ENCODE data around the gene ST3GAL6. TPM values are rescaled to one million over a fixed set of nuclear protein-coding genes. Genes with fewer than 3 reads are reported as not detected.

ST3GAL6 gene
- polyA plus RNA-seq, 1 donor from 2014 or later = 3.7 TPM

DNA sequence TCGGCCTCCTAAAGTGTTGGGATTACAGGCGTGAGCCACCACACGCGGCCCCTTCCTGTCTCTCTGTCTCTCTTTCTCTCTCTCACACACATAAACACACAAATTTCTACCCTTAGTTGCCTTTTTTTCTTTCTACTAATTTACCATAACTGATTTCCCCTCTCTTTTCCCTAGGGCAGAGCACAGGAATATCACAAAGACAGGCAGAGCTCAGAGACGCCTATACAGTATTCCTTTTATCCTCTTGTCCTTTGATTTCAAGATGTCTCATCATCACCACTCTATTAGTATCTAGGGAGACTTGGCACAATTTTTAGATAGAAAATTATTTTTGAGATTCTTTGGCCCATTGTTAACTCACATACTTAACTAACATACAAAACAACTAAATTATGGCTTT, 25.8 kb upstream of the ST3GAL6 start:
- no peaks in the 10 kb centered on the region for H3K9me3 ChIP-seq (ENCODE audit: low read length)
- no peaks in the 10 kb centered on the region for H3K79me2 ChIP-seq (replicated peaks; ENCODE audit: insufficient read depth, low read length)
- H3K4me3 ChIP-seq (ENCODE audit: low read length) = no peak overlapping the region
- H3K9ac ChIP-seq (ENCODE audit: low read length) = no peak overlapping the region
- no peak overlapping the region for H3K4me2 ChIP-seq (ENCODE audit: low read length)
- no peaks in the 10 kb centered on the region for H3K9me2 ChIP-seq (ENCODE audit: insufficient read depth, low read length)
- peaks cover 23% of the 10 kb centered on the region for H3K27me3 ChIP-seq (ENCODE audit: insufficient read depth, low read depth, low read length)
- H2AFZ ChIP-seq (ENCODE audit: low read depth, low read length) = no peak overlapping the region
- no peaks in the 10 kb centered on the region for H4K20me1 ChIP-seq (ENCODE audit: insufficient read depth)
- no peak for TF ChIP-seq TAF1 (IDR thresholded peaks at IDR 0.05; ENCODE audit: low read depth)
- no peak for TF ChIP-seq EZH2 (IDR thresholded peaks at IDR 0.05; ENCODE audit: borderline replicate concordance, insufficient read depth, low read length, poor library complexity, severe bottlenecking)
- TF ChIP-seq RAD21 (conservative IDR thresholded peaks at IDR 0.05) = no peak
- TF ChIP-seq EP300 (conservative IDR thresholded peaks at IDR 0.05; ENCODE audit: poor library complexity, severe bottlenecking) = no peak
- TF ChIP-seq, protein P1, sequence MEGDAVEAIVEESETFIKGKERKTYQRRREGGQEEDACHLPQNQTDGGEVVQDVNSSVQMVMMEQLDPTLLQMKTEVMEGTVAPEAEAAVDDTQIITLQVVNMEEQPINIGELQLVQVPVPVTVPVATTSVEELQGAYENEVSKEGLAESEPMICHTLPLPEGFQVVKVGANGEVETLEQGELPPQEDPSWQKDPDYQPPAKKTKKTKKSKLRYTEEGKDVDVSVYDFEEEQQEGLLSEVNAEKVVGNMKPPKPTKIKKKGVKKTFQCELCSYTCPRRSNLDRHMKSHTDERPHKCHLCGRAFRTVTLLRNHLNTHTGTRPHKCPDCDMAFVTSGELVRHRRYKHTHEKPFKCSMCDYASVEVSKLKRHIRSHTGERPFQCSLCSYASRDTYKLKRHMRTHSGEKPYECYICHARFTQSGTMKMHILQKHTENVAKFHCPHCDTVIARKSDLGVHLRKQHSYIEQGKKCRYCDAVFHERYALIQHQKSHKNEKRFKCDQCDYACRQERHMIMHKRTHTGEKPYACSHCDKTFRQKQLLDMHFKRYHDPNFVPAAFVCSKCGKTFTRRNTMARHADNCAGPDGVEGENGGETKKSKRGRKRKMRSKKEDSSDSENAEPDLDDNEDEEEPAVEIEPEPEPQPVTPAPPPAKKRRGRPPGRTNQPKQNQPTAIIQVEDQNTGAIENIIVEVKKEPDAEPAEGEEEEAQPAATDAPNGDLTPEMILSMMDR (IDR thresholded peaks at IDR 0.05; ENCODE audit: poor library complexity, severe bottlenecking) = no peak
- TF ChIP-seq, protein P2, sequence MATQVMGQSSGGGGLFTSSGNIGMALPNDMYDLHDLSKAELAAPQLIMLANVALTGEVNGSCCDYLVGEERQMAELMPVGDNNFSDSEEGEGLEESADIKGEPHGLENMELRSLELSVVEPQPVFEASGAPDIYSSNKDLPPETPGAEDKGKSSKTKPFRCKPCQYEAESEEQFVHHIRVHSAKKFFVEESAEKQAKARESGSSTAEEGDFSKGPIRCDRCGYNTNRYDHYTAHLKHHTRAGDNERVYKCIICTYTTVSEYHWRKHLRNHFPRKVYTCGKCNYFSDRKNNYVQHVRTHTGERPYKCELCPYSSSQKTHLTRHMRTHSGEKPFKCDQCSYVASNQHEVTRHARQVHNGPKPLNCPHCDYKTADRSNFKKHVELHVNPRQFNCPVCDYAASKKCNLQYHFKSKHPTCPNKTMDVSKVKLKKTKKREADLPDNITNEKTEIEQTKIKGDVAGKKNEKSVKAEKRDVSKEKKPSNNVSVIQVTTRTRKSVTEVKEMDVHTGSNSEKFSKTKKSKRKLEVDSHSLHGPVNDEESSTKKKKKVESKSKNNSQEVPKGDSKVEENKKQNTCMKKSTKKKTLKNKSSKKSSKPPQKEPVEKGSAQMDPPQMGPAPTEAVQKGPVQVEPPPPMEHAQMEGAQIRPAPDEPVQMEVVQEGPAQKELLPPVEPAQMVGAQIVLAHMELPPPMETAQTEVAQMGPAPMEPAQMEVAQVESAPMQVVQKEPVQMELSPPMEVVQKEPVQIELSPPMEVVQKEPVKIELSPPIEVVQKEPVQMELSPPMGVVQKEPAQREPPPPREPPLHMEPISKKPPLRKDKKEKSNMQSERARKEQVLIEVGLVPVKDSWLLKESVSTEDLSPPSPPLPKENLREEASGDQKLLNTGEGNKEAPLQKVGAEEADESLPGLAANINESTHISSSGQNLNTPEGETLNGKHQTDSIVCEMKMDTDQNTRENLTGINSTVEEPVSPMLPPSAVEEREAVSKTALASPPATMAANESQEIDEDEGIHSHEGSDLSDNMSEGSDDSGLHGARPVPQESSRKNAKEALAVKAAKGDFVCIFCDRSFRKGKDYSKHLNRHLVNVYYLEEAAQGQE (IDR thresholded peaks at IDR 0.05; ENCODE audit: borderline replicate concordance) = no peak
- TF ChIP-seq SMC3 (conservative IDR thresholded peaks at IDR 0.05; ENCODE audit: poor library complexity) = no peak
- no peak for TF ChIP-seq MXI1 (conservative IDR thresholded peaks at IDR 0.05; ENCODE audit: poor library complexity, severe bottlenecking)
- no peaks in the 10 kb centered on the region for H3K36me3 ChIP-seq (ENCODE audit: insufficient read depth, low read length)
- no peaks in the 10 kb centered on the region for H3F3A ChIP-seq (ENCODE audit: insufficient read depth, low read length, poor library complexity, severe bottlenecking)
- no peak overlapping the region for H3K27ac ChIP-seq (ENCODE audit: low read length)

DNA sequence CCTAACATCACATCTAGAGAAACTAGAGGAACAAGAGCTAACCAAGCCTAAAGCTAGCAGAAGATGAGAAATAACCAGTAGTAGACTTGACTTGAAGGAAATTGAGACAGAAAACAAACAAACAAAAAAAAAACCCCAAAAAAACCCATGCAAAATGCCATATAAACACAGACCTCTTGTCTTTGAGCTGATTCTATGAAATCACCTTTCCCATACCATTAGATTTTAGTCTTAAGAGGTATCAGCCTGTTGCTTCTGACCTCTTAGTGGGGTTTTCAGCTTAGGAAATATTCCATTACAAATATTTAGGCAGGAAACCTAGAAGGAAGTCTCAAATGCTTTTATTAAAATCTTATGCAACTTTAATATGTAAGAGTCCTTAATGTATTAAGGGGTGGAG, 23.9 kb upstream of the ST3GAL6 start:
- no peak overlapping the region for H2AFZ ChIP-seq (ENCODE audit: low read depth, low read length)
- no peaks in the 10 kb centered on the region for H3K79me2 ChIP-seq (replicated peaks; ENCODE audit: insufficient read depth, low read length)
- no peak overlapping the region for H3K4me2 ChIP-seq (ENCODE audit: low read length)
- TF ChIP-seq MXI1 (conservative IDR thresholded peaks at IDR 0.05; ENCODE audit: poor library complexity, severe bottlenecking) (no peak), EZH2 (IDR thresholded peaks at IDR 0.05; ENCODE audit: borderline replicate concordance, insufficient read depth, low read length, poor library complexity, severe bottlenecking) (no peak), POLR2AphosphoS5 (IDR thresholded peaks at IDR 0.05) (no peak), TAF1 (IDR thresholded peaks at IDR 0.05; ENCODE audit: low read depth) (no peak), SMC3 (conservative IDR thresholded peaks at IDR 0.05; ENCODE audit: poor library complexity) (no peak), RAD21 (conservative IDR thresholded peaks at IDR 0.05) (no peak), EP300 (conservative IDR thresholded peaks at IDR 0.05; ENCODE audit: poor library complexity, severe bottlenecking) (no peak)
- TF ChIP-seq, protein P1 (IDR thresholded peaks at IDR 0.05; ENCODE audit: poor library complexity, severe bottlenecking) = no peak
- TF ChIP-seq, protein P2 (IDR thresholded peaks at IDR 0.05; ENCODE audit: borderline replicate concordance) = no peak
- no peak overlapping the region for H3K27ac ChIP-seq (ENCODE audit: low read length)
- no peak overlapping the region for H3K4me3 ChIP-seq (ENCODE audit: low read length)
- H3K9ac ChIP-seq (ENCODE audit: low read length) = no peak overlapping the region
- H3K36me3 ChIP-seq (ENCODE audit: insufficient read depth, low read length) = no peaks in the 10 kb centered on the region
- H4K20me1 ChIP-seq (ENCODE audit: insufficient read depth) = no peaks in the 10 kb centered on the region
- peaks cover 8% of the 10 kb centered on the region for H3K27me3 ChIP-seq (ENCODE audit: insufficient read depth, low read depth, low read length)
- no peaks in the 10 kb centered on the region for H3K9me3 ChIP-seq (ENCODE audit: low read length)
- H3F3A ChIP-seq (ENCODE audit: insufficient read depth, low read length, poor library complexity, severe bottlenecking) = no peaks in the 10 kb centered on the region
- H3K9me2 ChIP-seq (ENCODE audit: insufficient read depth, low read length) = no peaks in the 10 kb centered on the region
